ENCODE data around the gene ZNF512B. TPM values are rescaled to one million over a fixed set of nuclear protein-coding genes. Genes with fewer than 3 reads are reported as not detected.
"Not testable (repeated sequence)": the region's sequence is repeated elsewhere in the genome, so short reads cannot be mapped to it uniquely, and the experiment has no call there.

ZNF512B gene, protein sequence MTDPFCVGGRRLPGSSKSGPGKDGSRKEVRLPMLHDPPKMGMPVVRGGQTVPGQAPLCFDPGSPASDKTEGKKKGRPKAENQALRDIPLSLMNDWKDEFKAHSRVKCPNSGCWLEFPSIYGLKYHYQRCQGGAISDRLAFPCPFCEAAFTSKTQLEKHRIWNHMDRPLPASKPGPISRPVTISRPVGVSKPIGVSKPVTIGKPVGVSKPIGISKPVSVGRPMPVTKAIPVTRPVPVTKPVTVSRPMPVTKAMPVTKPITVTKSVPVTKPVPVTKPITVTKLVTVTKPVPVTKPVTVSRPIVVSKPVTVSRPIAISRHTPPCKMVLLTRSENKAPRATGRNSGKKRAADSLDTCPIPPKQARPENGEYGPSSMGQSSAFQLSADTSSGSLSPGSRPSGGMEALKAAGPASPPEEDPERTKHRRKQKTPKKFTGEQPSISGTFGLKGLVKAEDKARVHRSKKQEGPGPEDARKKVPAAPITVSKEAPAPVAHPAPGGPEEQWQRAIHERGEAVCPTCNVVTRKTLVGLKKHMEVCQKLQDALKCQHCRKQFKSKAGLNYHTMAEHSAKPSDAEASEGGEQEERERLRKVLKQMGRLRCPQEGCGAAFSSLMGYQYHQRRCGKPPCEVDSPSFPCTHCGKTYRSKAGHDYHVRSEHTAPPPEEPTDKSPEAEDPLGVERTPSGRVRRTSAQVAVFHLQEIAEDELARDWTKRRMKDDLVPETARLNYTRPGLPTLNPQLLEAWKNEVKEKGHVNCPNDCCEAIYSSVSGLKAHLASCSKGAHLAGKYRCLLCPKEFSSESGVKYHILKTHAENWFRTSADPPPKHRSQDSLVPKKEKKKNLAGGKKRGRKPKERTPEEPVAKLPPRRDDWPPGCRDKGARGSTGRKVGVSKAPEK
- 10.0 and 14.5 TPM in 2 replicates for total RNA-seq

GRCh38 chr20:63969838-63970713 is at the start of gene ZNF512B:
Gene ZNF512B (minus strand): TSS chr20:63969930. CDS start chr20:63967950, 1,980 bp downstream.
- peak; percentile 73 for DNase-seq

DNA sequence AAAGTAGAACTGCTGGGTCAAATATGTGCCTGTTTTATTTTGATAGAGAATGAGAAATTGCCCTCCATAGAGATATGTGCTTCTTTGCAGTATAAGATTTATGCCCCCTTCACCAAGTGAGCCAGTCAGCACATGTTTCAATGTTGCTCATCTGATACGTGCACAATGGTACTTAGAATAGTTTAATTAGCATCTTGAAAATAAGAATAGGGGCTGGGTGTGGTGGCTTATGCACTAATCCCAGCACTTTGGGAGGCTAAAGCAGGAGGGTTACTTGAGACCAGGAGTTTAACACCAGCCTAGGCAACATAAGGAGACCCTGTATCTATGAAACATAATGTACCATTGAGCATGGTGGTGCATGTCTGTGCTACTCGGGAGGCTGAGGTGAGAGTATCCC is 45.9 kb upstream of the ZNF512B start:
- no peak for DNase-seq

GRCh38 chr20:64012385-64013154 is 42.8 kb upstream of the ZNF512B start:
- DNase-seq = not testable (repeated sequence)

GRCh38 chr20:64011366-64011779 is 41.6 kb upstream of the ZNF512B start:
- DNase-seq = no peak

GRCh38 chr20:64010711-64011237 is 41.0 kb upstream of the ZNF512B start:
- DNase-seq = no peak

- DNase-seq = no peak
Observed at GRCh38 chr20:64009811-64010387, 40.2 kb upstream of the ZNF512B start.

DNA sequence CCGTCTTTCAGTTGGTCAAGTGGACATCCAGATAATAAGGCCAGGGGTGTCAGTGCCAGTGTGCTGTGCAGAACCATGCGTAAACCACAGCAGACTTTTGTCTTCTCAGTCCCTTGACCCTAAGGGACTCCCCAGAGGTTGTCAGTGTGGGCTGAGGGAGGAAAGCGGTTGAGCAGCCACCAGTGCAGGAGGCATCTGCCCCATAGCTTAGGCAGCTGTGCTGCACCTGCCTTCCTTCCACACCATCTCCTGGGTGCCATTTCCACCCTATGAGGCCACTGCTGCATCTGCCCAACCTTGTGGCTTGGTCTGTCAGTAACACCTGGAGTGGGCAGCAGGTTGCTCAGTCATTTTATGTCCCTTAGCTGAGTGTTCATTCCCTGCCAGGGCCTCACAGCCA is 37.2 kb upstream of the ZNF512B start:
- no peak for DNase-seq

DNA sequence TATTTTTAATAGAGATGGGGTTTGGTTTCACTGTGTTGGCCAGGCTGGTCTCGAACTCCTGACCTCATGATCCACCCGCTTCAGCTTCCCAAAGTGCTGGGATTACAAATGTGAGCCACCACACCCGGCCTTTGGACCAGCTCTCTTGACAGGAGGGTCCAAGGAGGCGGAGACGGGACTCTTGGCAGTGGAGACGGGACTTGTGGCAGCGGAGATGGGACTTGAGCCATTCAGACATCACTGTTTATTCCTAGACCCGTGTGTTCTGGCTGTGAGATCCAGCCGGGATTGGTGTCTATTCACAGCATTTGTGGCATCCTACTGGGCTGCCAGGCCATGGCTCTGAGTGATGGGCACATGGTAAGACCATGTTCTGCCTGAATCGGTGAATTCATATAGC is 36.8 kb upstream of the ZNF512B start:
- no peak for DNase-seq

- no peak for DNase-seq
Observed at GRCh38 chr20:64005394-64005793, 35.7 kb upstream of the ZNF512B start.

DNA sequence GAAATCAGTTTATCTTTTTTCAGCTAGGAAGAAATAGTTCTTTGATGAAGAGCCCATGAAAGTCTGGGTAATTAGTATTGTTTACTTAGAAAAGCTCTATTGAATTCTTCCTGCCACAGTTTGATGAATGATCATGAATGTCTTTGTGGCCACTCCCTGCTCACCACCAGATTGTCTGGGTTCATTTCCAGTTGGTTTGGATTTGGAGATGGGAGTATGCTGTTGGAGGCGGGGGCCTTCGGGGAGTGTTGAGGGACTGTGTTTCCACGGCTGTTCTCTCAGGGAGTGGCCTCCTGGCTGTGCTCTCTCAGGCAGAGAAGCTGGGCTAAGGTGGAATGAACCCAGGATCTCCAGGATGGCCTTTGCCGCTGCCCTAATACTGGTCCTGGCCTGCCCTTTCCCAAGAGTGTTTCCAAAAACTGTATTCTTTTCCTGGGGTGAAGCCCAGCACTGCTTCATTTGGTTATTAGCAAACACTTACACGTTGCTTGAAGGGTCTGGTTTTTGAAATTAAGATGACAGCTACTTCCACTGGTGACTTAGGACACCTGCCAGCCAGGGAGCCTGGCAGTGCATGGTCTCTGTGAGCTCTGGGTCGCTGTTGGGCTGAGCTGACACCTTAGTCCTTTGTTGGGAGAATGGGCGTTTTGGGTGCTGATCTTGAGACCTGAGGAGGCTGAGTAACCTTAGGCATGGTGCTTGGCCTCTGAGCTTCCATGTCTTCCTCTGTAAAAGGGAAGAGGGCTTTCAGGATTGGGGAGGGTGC is 34.4 kb upstream of the ZNF512B start:
- DNase-seq = no peak

- no peak for DNase-seq
Observed at GRCh38 chr20:64001607-64002011, 31.9 kb upstream of the ZNF512B start.

- DNase-seq = no peak
Observed at GRCh38 chr20:64000906-64001305, 31.2 kb upstream of the ZNF512B start.

- no peak for DNase-seq
Observed at GRCh38 chr20:63982937-63983336, 13.2 kb upstream of the ZNF512B start.

DNA sequence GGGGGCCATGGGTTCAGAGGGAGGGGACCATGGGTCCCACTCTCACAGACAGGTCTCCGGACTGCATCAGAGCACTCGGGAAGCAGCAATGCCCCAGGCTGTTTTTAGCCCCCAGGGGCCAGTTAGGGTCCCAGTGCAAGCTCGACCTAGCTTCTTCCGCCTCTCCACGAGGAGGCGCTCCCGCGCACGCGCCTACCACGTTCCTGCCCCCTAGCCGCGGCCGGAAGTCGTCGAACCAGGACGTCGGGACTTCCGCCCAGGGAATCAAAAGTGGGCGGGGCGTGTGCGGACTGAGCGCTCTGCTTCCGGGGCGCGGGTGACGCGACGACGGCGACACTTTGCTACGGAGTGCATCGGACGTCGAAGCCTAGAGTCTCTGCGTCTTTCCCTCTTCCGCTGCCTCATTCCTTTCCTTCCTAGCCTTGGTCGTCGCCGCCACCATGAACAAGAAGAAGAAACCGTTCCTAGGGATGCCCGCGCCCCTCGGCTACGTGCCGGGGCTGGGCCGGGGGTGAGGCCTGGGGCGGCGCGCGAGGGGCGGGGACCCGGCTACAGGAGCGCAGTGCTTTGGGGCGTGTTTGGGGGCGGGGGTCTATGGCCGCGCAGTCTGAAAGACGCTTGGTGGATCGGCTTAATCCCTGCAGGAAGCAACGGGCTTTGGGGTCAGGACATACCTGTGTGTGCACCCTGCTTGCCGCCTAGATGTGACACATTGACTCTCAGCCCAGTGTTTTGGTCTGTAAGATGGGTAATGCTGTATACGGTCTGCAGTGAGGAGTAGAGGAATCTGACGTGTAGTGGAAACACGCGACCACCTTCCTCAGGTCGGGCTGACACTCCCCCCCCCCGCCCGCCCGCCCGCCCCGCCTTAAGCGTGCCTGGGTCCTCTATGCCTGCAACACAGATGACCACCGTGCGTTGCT is 11.3 kb upstream of the ZNF512B start, which contains the start of gene PRPF6:
PRPF6 (plus strand) TSS at position 327 of the 923 bp plus-strand sequence; CDS start at position 441, 114 bp downstream.
- peak; percentile 97 for DNase-seq

GRCh38 chr20:63980317-63980805 is 10.6 kb upstream of the ZNF512B start:
- DNase-seq = no peak

DNA sequence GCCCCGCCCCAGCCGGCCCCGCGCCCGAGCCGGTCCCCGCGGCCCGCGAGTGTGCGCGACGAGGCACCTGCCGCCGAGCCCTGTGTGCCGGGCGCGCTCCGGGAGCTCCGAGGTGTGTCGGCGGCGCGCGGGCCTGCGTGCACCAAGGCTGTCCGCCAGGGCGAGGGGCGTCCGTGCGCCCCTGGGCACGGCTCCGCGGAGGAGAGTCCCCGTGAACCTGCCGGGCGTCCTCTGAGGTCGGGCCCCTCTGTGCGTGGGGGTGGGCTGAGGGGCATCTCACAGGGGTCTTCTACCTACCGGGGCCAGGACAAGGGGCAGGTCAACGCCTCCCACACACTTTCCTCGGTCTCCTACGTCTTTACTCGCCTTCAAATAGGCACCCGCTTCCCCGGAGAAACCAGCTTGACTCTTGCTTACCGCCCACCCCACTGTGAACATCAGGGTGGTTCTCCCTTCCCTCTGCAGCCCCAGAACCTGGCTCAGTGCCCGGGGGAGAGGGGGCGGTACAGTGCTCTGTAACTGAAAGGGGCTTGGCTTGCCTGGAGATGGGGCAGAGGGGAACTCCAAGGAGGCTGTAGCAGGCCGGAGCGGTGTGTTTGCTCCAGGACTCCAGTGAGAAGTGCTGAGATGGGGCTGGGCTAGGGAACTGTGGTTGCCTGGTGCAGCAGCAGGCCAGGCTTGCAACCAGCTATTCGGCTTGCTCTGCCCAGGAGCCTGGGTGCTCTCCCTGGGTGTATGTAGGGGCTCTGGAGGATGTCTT is 10.0 kb upstream of the ZNF512B start, which contains the start of gene SAMD10:
SAMD10 (minus strand) TSS at position 86 of the 760 bp plus-strand sequence. CDS start 175 bp downstream, outside the sequence.
- DNase-seq = peak; percentile 50

- no peak for DNase-seq
Observed at GRCh38 chr20:63979229-63979556, 9.5 kb upstream of the ZNF512B start.

Data from dermis blood vessel endothelial cell (primary cell).